Neural progenitor cell (in vitro differentiated cells): ENCODE results near the gene CHGA. TPM values are rescaled to one million over a fixed set of nuclear protein-coding genes. Genes with fewer than 3 reads are reported as not detected.

Experiments
- DNase-seq: peaks from one replicate; pipeline ENCODE4 v3.0.0-alpha.2; 2016; ENCODE audit warnings: low spot score
- H2AFZ ChIP-seq: fragments of 200-600 bp; sonication (generic); replicated peaks from 2 replicates; pipeline ENCODE4 v1.6.1; 2016; ENCODE audit warnings: antibody characterized with exemption
- H3F3A ChIP-seq: fragments of 200-600 bp; sonication (generic); 2 replicates; pipeline ENCODE4 v1.6.1; 2016; ENCODE audit warnings: antibody characterized with exemption, low read depth
- H3K27ac ChIP-seq: fragments of 200-600 bp; sonication (generic); 2 replicates; pipeline ENCODE4 v1.5.1; 2016; ENCODE audit warnings: mild to moderate bottlenecking
- H3K27me3 ChIP-seq: fragments of 200-600 bp; sonication (generic); 2 replicates; pipeline ENCODE4 v1.6.1; 2016; ENCODE audit warnings: mild to moderate bottlenecking, moderate library complexity
- H3K36me3 ChIP-seq: fragments of 200-600 bp; sonication (generic); 2 replicates; pipeline ENCODE4 v1.5.1; 2016
- H3K4me1 ChIP-seq: fragments of 200-600 bp; sonication (generic); 2 replicates; pipeline ENCODE4 v1.6.1; 2016; ENCODE audit warnings: mixed run types
- H3K4me2 ChIP-seq: fragments of 200-600 bp; sonication (generic); 2 replicates; pipeline ENCODE4 v1.6.1; 2016
- H3K4me3 ChIP-seq: fragments of 200-600 bp; sonication (generic); 2 replicates; pipeline ENCODE4 v1.5.1; 2016
- H3K79me2 ChIP-seq: fragments of 200-600 bp; sonication (generic); 2 replicates; pipeline ENCODE4 v1.6.1; 2016; ENCODE audit warnings: low read depth
- H3K9ac ChIP-seq: fragments of 200-600 bp; sonication (generic); 2 replicates; pipeline ENCODE4 v1.6.1; 2016
- H3K9me3 ChIP-seq: fragments of 200-600 bp; sonication (generic); 2 replicates; pipeline ENCODE4 v1.5.1; 2016; ENCODE audit warnings: low read depth
- H4K20me1 ChIP-seq: fragments of 200-600 bp; sonication (generic); 2 replicates; pipeline ENCODE4 v1.6.1; 2016; ENCODE audit warnings: low read depth
- H3K27ac Mint-ChIP-seq: 3 replicates; pipeline ENCODE4 v1.8.0; 2021; ENCODE audit warnings: mixed read lengths
- H3K27me3 Mint-ChIP-seq: 2 replicates; pipeline ENCODE4 v1.8.0; 2022; ENCODE audit warnings: low read depth, mild to moderate bottlenecking, inconsistent platforms, moderate library complexity, mixed read lengths; ENCODE audit not compliant: insufficient read depth
- H3K36me3 Mint-ChIP-seq: 3 replicates; pipeline ENCODE4 v1.8.0; 2021; ENCODE audit warnings: mixed read lengths
- H3K4me1 Mint-ChIP-seq: 3 replicates; pipeline ENCODE4 v1.8.0; 2021; ENCODE audit warnings: mixed read lengths
- H3K4me3 Mint-ChIP-seq: 3 replicates; pipeline ENCODE4 v1.8.0; 2021; ENCODE audit warnings: mild to moderate bottlenecking, moderate library complexity, mixed read lengths
- H3K9me3 Mint-ChIP-seq: 3 replicates; pipeline ENCODE4 v1.8.0; 2020; ENCODE audit warnings: mixed read lengths
- EZH2 ChIP-seq: fragments of 200-600 bp; sonication (generic); IDR thresholded peaks from 2 replicates; pipeline ENCODE4 v1.6.1; 2017; ENCODE audit warnings: antibody characterized with exemption, mild to moderate bottlenecking, moderate library complexity
- EZH2phosphoT487 ChIP-seq: fragments of 200-600 bp; sonication (generic); IDR thresholded peaks from 2 replicates; pipeline ENCODE4 v1.6.1; 2017; ENCODE audit warnings: antibody characterized with exemption
- total RNA-seq: library from RNA; depleted of rRNA; stranded (reverse); fragments of >200 nt; gene quantifications from 2 replicates; pipeline ENCODE4 v1.2.3, GENCODE V29; 2015; ENCODE audit warnings: low replicate concordance
- TF ChIP-seq, protein P1 (sequence below): fragments of 200-600 bp; sonication (generic); IDR thresholded peaks from 2 replicates; pipeline ENCODE4 v1.5.1; 2017; ENCODE audit warnings: antibody characterized with exemption, mild to moderate bottlenecking

Gene CHGA
- total RNA-seq, 1 donor from 2014 or later, result not detected

DNA sequence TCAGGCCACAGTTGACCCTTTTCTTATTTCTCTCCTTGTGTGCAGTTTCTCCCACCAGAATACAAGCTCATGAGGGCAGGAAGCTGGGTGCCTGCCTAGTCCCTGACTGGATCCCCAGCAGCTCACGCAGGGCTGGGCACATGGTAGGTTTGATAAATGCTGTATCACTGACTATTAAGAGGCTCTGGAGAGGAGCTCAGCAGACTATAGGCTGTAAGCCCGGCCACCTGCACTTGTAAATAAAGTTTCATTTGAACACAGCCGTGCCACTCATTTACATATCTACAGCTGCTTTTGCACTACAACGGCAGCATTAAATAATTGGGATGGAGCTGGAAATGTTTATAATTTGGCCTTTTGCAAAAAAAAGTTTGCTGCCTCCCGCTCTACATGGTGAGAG, 32.0 kb downstream of the CHGA start:
- Histone ChIP-seq H3K27ac (no peak overlapping the region), H4K20me1 (peaks cover 3% of the 10 kb centered on the region), H3F3A (no peaks in the 10 kb centered on the region), H3K27me3 (no peaks in the 10 kb centered on the region), H3K79me2 (no peaks in the 10 kb centered on the region), H3K4me2 (no peak overlapping the region), H3K4me1 (no peaks in the 10 kb centered on the region), H3K9me3 (no peaks in the 10 kb centered on the region), H3K9ac (no peak overlapping the region), H3K4me3 (no peak overlapping the region), H3K36me3 (no peaks in the 10 kb centered on the region), H2AFZ (no peak overlapping the region)
- Mint-ChIP-seq H3K4me1 (peaks cover 7% of the 10 kb centered on the region), H3K27me3 (peaks cover 11% of the 10 kb centered on the region), H3K9me3 (no peaks in the 10 kb centered on the region), H3K36me3 (no peaks in the 10 kb centered on the region), H3K27ac (no peak overlapping the region), H3K4me3 (no peak overlapping the region)
- no peak for DNase-seq
- TF ChIP-seq EZH2, result no peak
- TF ChIP-seq, protein P1, sequence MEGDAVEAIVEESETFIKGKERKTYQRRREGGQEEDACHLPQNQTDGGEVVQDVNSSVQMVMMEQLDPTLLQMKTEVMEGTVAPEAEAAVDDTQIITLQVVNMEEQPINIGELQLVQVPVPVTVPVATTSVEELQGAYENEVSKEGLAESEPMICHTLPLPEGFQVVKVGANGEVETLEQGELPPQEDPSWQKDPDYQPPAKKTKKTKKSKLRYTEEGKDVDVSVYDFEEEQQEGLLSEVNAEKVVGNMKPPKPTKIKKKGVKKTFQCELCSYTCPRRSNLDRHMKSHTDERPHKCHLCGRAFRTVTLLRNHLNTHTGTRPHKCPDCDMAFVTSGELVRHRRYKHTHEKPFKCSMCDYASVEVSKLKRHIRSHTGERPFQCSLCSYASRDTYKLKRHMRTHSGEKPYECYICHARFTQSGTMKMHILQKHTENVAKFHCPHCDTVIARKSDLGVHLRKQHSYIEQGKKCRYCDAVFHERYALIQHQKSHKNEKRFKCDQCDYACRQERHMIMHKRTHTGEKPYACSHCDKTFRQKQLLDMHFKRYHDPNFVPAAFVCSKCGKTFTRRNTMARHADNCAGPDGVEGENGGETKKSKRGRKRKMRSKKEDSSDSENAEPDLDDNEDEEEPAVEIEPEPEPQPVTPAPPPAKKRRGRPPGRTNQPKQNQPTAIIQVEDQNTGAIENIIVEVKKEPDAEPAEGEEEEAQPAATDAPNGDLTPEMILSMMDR, result no peak
- no peak for TF ChIP-seq EZH2phosphoT487

DNA sequence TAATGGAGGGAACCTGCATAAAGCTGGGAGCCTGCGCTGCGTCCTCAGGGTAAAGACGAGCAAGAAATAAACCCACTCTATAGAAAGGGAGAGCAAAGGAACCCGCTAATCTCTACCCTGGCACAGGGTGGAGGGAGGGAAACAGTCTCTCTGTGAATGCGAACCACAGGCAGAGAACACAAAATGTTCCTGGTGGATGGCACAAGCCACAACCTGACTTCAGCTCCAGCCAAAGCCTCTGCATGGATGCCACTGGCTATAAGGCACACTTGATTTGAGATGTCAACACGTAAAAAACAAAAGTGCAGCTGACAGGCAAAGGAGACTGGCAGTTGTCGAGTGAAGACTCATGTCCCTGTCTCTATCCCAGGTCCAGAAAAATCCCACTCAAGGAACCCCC, 32.4 kb downstream of the CHGA start:
- Mint-ChIP-seq H3K36me3 (no peaks in the 10 kb centered on the region), H3K27ac (no peak overlapping the region), H3K4me1 (peaks cover 7% of the 10 kb centered on the region), H3K27me3 (peaks cover 11% of the 10 kb centered on the region), H3K4me3 (no peak overlapping the region), H3K9me3 (no peaks in the 10 kb centered on the region)
- Histone ChIP-seq H3K79me2 (no peaks in the 10 kb centered on the region), H3K9me3 (no peaks in the 10 kb centered on the region), H3K36me3 (no peaks in the 10 kb centered on the region), H3K27me3 (no peaks in the 10 kb centered on the region), H3K4me2 (no peak overlapping the region), H4K20me1 (peaks cover 3% of the 10 kb centered on the region), H3K4me3 (no peak overlapping the region), H3K27ac (no peak overlapping the region), H2AFZ (no peak overlapping the region), H3K9ac (no peak overlapping the region), H3F3A (no peaks in the 10 kb centered on the region), H3K4me1 (no peaks in the 10 kb centered on the region)
- no peak for DNase-seq
- TF ChIP-seq EZH2phosphoT487, result no peak
- TF ChIP-seq EZH2, result no peak
- TF ChIP-seq, protein P1, result no peak

DNA sequence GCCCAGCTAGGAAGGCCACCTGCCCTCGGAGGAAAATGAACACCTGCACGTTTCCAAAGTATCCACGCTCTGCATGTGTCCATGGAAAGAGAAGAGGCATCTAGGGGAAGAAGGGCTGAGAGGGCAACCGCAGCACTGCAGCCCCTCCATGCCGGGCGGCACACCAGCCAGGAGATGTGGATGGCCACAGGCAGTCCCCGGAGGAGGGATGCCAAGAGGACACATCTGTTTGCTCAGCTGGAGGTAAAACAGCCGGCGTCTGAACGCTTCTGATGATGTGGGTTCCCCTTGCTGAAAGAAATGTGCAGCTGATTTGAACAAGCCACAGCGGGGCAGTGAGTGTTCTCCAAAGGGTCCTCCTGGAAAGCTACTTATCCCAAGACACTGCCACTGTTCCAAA, 34.0 kb downstream of the CHGA start:
- Mint-ChIP-seq H3K36me3 (no peaks in the 10 kb centered on the region), H3K4me3 (no peak overlapping the region), H3K9me3 (no peaks in the 10 kb centered on the region), H3K27me3 (peaks cover 11% of the 10 kb centered on the region), H3K4me1 (peaks cover 7% of the 10 kb centered on the region), H3K27ac (no peak overlapping the region)
- Histone ChIP-seq H3K4me2 (no peak overlapping the region), H3F3A (no peaks in the 10 kb centered on the region), H3K9ac (no peak overlapping the region), H4K20me1 (peaks cover 3% of the 10 kb centered on the region), H3K36me3 (no peaks in the 10 kb centered on the region), H3K27me3 (no peaks in the 10 kb centered on the region), H3K9me3 (no peaks in the 10 kb centered on the region), H3K79me2 (no peaks in the 10 kb centered on the region), H3K4me1 (no peaks in the 10 kb centered on the region), H3K4me3 (no peak overlapping the region), H2AFZ (no peak overlapping the region), H3K27ac (no peak overlapping the region)
- TF ChIP-seq EZH2phosphoT487, result no peak
- no peak for TF ChIP-seq EZH2
- TF ChIP-seq, protein P1, result no peak
- no peak for DNase-seq
